Left lobe of liver (tissue), 2 donors: ENCODE results near the gene BZW1. TPM values are rescaled to one million over a fixed set of nuclear protein-coding genes. Genes with fewer than 3 reads are reported as not detected.
"Not testable (repeated sequence)": the region's sequence is repeated elsewhere in the genome, so short reads cannot be mapped to it uniquely, and the experiment has no call there.

ENCODE experiments used
- ATAC-seq: fragments of 200-7000 bp; cut with Tn5 transposase; one replicate; pipeline ENCODE4 v1.9.1; 2020; ENCODE audit warnings: mild to moderate bottlenecking, moderate library complexity
- DNase-seq: peaks from one replicate; pipeline ENCODE4 v3.0.0-alpha.2; 2020; ENCODE audit warnings: low spot score
- total RNA-seq: library from RNA; stranded (reverse); gene quantifications from one replicate; pipeline ENCODE4 v1.2.1, GENCODE V29; 2021
- donor health status: DM: no; HTN: no; CAD: no; lungs with moderate emphysema.
- donor health status: DM: no; HTN: yes; CAD: no.

BZW1 gene
- total RNA-seq, 1 donor from 2014 or later, result 193 TPM

DNA sequence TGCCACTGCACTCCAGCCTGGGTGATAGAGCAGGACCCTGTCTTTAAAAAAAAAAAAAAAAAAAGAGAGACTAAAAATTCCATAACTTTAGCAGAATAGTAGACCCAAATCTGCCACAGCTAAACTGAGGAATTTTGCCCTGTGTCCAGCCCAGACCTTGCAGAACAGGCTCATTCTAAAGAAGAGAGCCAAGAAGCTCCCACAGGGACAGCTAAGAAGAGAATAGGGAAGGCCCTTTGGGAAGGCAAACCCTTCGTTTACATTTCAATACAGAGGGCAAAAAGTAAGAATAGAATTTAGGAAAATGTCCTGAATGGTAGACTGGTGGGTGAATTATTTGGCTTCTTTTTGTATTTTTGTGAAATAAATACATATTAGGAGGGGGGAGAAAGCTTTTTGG lies 21.5 kb upstream of the BZW1 start:
- no peak for DNase-seq
- no peak for ATAC-seq

DNA sequence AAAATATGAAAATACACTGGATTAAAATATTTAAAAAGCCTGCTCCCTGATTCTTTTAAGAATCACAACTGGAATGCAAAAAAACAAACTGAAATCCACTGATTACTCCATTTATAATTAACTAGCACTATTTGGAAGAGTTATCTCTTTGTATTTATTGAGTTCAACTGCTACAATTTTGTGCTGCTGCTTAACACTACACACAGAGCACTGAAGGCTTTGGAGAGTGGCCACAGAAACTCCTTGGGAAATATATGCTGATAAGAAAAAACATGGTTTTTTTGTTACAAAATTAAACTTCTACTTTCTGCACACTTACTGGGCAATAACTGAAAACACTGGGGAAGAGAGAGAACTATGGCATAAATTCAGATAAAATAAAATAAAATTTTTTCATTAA lies 19.8 kb upstream of the BZW1 start:
- DNase-seq, result no peak
- peak; percentile 57 for ATAC-seq

DNA sequence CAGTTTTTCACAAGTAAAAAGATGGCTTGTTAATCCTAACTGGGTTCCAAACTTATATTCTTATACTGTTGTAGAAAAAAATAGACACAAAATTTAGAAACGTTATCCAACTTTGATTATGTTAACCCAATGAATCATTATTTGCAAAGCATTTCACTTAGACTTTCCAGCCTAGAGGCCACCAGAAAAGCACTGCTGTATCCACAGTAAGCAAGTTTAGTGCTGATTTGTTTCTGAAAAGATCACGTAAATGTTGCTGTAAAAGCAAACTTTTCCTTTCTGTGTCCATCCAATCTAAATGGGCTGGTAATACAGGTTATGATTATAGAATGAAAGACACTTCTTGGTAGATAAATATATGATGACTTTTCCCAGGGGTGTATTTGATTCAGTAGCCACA lies 17.6 kb upstream of the BZW1 start:
- DNase-seq (no peak), ATAC-seq (no peak)

DNA sequence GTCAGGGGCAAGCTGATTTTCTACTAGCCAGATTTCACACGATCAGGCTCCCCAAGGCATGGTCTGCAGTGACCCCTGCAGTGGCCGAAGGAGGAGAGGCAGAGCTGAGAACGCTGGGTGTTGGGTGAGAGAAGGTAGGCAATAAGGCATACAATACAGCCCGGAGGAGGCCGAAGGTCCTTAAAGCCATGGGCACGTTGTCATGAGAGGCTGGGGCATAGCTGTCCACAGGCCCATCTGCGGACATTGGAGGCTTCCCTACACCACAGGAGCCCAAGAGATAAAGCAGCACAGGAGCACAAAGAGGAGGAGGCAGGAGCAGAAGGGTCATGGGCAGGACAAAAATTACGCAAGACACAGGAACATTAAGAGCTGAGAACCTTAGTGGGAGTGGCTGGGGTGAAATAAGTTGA lies 16.7 kb upstream of the BZW1 start:
- peak; percentile 60 for DNase-seq

DNA sequence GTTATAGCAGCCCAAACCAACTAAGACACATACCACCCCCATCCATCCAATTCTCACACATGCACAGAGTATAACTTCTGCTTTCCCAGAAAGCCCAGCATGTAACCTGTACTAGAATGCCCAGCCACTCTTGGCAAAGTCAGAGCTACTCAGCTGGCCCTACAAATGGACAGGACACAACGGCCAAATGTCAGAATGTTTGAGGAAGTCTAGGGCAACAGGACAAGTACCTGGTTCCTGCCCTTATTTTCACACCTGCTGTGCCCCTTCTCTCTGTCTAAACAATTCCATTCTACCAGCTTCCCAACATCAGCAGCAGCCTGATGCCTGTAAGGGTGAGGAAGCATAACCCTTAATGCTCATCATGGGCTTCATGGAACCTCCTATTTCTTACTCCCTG lies 15.1 kb upstream of the BZW1 start:
- peak; percentile 61 for ATAC-seq
- peak; percentile 59 for DNase-seq

More for the DNA sequence above, 16.7 kb upstream of the BZW1 start:
- ATAC-seq, result peak; percentile 69

DNA sequence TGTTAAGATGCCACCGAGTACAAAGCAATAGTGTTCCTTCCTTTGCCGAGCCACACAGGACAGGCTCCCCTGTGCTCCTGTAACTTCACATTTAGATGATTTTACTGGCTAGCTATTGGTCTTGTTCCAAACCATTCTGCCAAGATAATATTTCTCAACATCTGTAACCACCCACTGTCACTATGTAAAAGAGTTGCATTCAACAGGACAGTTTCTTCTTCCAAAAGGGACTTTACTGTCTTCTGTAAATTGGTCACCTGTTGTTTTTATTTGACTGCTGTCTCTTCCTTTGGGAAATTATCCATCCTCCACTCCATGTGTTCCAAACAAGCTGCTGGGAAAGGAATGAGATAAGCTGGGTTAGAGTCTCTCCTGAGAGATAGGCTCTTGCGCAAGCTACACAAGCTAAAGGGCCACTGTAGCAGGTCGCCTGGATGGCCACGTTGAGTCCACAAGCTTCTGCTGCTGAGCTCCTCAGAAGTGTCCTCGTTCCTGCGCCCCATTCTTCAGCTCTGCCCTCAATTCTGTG lies 14.4 kb upstream of the BZW1 start:
- DNase-seq (peak; percentile 78), ATAC-seq (peak; percentile 83)

GRCh38 chr2:200798514-200798913 lies 13.2 kb upstream of the BZW1 start:
- no peak for ATAC-seq
- DNase-seq, result no peak

DNA sequence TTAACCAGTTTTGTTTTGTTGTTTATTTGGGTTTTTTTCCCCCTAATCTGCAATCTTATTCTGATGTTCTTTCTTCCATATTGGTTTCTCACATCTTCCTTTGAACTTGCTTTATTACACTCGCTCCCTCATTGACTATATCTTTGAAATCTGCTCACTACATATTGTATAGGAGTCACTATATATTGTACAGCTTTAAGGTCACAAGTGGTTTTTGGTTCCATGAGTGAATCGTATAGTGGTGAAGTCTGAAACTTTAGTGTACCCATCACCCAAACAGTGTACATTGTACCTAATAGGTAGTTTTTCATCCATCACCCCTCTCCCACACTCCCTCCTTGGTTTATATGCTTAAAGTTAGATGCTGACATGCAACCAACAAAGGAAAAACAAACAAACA lies 11.3 kb upstream of the BZW1 start:
- DNase-seq (no peak), ATAC-seq (no peak)

- DNase-seq, ATAC-seq: not testable (repeated sequence)
Observed at GRCh38 chr2:200801431-200801830, 10.3 kb upstream of the BZW1 start.

DNA sequence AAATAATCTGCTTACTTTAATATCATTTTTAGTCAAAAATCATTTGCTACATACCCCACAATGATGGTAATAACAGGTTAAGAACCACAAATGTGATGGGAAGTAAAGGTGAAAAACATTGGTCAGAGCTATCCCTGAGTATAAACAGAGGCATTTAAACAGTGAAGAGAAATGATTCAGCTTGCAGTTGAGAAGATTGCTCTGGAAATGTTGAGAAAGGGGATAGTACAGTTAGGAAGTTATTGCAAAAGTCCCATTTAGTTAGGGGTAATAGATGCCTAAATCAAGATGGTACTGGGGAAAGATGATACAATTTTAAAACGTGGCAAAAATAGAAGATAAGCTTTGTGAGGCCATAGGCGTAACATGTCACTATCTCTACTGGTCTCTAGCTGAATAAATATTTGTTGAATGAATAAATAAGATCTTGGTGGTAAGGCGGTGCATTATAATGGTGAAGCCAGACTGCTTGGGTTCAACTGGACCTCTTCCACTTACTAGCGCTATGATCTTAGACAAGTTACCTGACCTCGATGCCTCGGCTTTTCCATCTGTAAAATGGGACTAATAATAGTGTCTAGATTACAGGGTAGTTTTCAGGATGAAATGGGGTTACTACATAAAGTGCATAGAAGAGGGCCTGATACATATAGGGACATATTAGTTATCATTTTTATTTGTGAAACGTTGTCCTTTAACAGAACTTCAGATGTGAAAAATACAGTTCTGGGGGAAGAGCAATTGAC lies 2.0 kb upstream of the BZW1 start:
- DNase-seq, result no peak
- no peak for ATAC-seq

- no peak for DNase-seq
Observed at GRCh38 chr2:200810252-200810997, 1.3 kb upstream of the BZW1 start.

DNA sequence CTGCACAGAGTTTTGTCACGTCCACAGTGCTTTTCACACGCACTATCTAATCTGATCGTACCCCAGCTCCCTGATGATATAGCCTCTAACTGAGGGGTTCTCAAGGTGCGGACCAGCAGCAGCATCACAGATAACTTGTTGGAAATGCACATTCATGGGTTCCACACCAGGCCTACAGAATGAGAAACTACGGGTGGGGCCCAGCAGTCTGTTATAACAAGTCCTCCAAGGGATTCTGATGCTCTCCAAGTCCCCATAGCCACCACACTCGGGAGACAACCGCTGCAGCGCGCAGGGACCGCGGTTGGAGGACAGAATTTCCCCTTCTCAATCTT lies 745 bp upstream of the BZW1 start:
- ATAC-seq, result no peak

More at GRCh38 chr2:200810252-200810997, 1.3 kb upstream of the BZW1 start:
- ATAC-seq, result peak; percentile 2

GRCh38 chr2:200812122-200813022 lies 662 bp downstream of the BZW1 start:
- ATAC-seq (peak; percentile 70), DNase-seq (peak; percentile 78)

More for the DNA sequence above, 745 bp upstream of the BZW1 start:
- no peak for DNase-seq

- DNase-seq (no peak), ATAC-seq (no peak)
Observed at GRCh38 chr2:200814276-200814815, 2.6 kb downstream of the BZW1 start.

DNA sequence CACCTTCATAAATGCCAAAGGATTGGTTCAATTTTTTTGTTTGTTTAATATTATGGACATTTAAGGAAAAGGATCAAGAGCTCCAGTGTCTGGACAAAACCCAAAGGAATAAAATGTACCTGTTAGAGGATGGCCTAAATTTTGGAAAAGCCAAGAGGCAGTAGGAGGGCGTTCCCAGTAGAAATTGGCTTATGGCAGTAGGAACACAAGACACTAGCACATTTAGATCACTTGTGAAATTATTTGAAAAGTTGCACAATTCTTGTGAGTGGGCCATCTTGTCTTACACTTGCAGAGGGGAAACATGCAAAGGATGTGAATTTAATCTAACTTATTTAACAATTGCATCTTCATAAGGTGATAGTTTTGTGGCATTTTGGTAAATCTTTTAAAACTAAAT lies 3.2 kb downstream of the BZW1 start:
- DNase-seq, result no peak
- ATAC-seq, result no peak

DNA sequence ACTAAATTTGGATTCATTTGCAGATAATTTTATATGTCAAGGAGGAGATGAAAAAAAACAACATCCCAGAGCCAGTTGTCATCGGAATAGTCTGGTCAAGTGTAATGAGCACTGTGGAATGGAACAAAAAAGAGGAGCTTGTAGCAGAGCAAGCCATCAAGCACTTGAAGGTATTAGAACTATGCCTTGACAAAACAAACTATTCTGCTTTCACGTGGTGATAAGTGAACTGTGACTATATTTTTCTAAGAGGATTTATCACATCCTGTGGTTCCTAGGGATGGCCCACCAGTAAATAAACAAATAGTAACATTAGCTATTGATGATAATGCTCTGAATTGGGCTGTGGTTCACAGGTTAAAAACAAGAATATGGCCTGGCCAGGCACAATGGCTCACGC lies 7.0 kb downstream of the BZW1 start:
- DNase-seq, ATAC-seq: not testable (repeated sequence)

DNA sequence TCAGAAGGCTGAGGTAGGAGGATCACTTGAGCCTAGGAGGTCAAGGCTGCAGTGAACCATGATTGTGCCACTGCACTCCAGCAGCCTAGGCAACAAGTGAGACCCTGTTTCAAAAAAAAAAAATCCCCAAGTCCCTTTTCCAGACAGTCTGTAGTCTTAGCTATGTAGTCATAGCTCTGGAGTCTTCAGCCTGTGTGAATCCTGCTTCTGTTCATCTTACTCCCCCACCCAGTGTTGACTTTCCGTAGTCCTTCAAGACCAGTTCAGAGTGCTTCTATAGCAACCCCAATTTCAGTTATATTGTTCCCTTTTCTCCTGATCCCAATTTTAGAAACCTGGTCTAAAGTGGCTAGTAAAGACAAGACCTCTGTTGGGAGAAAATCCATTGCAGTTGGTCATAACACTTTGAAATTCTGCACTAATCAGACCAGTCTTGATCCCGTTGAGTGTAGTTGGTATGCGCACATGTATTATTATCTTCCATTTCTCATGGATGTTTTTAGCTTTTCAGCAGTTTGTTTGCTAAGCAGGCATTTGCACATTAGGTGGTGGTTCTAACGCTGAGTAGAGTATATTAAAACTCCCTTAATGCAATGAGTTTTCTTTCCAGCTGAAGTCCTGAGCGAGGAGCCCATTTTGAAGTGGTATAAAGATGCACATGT lies 9.0 kb downstream of the BZW1 start:
- DNase-seq (no peak), ATAC-seq (no peak)

- DNase-seq (no peak), ATAC-seq (no peak)
Observed at GRCh38 chr2:200821686-200822245, 10.1 kb downstream of the BZW1 start.

- DNase-seq (no peak), ATAC-seq (peak; percentile 23)
Observed at GRCh38 chr2:200828104-200828503, 16.4 kb downstream of the BZW1 start.
